Keratinocyte (primary cell): ENCODE measurements around the gene CD226.

Experiments
- CTCF ChIP-seq, 3 experiments: IDR thresholded peaks in 1 of 3; conservative IDR thresholded peaks in 1 of 3; optimal IDR thresholded peaks in 1 of 3; 2 replicates in 2 of 3; 3 replicates in 1 of 3; pipeline versions ENCODE3 to v1.5.1; 2011; ENCODE audit warnings: low read length in 3 of 3, mild to moderate bottlenecking in 3 of 3, moderate library complexity in 2 of 3, control low read depth in 1 of 3, inconsistent platforms in 1 of 3; ENCODE audit not compliant: insufficient read depth in 2 of 3; ENCODE audit errors: extremely low read depth in 1 of 3
- EZH2 ChIP-seq: IDR thresholded peaks from one replicate; pipeline ENCODE4 v1.6.1; 2012; ENCODE audit warnings: inconsistent platforms, mild to moderate bottlenecking, low read length, moderate library complexity

- no peak for TF ChIP-seq CTCF (optimal IDR thresholded peaks at IDR 0.05 in 1 of 3, IDR thresholded peaks at IDR 0.05 in 1 of 3, conservative IDR thresholded peaks at IDR 0.05 in 1 of 3; ENCODE audit: extremely low read depth in 1 of 3, insufficient read depth in 2 of 3, low read length in 3 of 3)
- no peak for TF ChIP-seq EZH2
Measured at GRCh38 chr18:69885841-69886531, 61.7 kb downstream of the CD226 start.
